ENCODE data around the gene SHBG.

GRCh38 chr17:7623661-7624060 is 6.3 kb upstream of the SHBG start:
- TF ChIP-seq CTCF (IDR thresholded peaks at IDR 0.05) (no peak), EP300 (IDR thresholded peaks at IDR 0.05; ENCODE audit: low read depth) (no peak), POLR2A (IDR thresholded peaks at IDR 0.05) (no peak)

Measured in transverse colon (tissue), 3 donors.